Liver (tissue), 9 donors: ENCODE data around the gene PRICKLE3. TPM values are rescaled to one million over a fixed set of nuclear protein-coding genes. Genes with fewer than 3 reads are reported as not detected.

ENCODE experiments used
- DNase-seq: peaks from one replicate; pipeline ENCODE4 v3.0.0-alpha.2; 2017; ENCODE audit warnings: low spot score
- H3K27ac ChIP-seq, 2 donors: one replicate each; pipeline ENCODE4 v1.7.0; 2013; ENCODE audit warnings: inconsistent platforms in 2 of 2, low read length in 2 of 2, control low read depth in 1 of 2, low read depth in 1 of 2, mild to moderate bottlenecking in 1 of 2
- H3K27me3 ChIP-seq, 4 donors: one replicate each; pipeline versions ENCODE4 v1.6.1 to v1.7.0; 2013; ENCODE audit warnings: low read length in 3 of 4, inconsistent platforms in 1 of 4, mild to moderate bottlenecking in 1 of 4, moderate library complexity in 1 of 4; ENCODE audit not compliant: control insufficient read depth in 4 of 4, insufficient read depth in 4 of 4
- H3K36me3 ChIP-seq, 4 donors: one replicate each; pipeline versions ENCODE4 v1.6.1 to v1.7.0; 2013; ENCODE audit warnings: low read length in 3 of 4, mild to moderate bottlenecking in 3 of 4, low read depth in 1 of 4, moderate library complexity in 1 of 4; ENCODE audit not compliant: control insufficient read depth in 4 of 4, insufficient read depth in 3 of 4
- H3K4me1 ChIP-seq, 4 donors: one replicate each; pipeline versions ENCODE4 v1.6.1 to v1.7.0; 2013; ENCODE audit warnings: low read length in 3 of 4, mild to moderate bottlenecking in 3 of 4, moderate library complexity in 1 of 4; ENCODE audit not compliant: control insufficient read depth in 4 of 4, insufficient read depth in 4 of 4
- H3K4me3 ChIP-seq, 3 donors: one replicate each; pipeline versions ENCODE4 v1.6.1 to v1.7.0; 2013; ENCODE audit warnings: low read length in 3 of 3, control low read depth in 1 of 3, low read depth in 1 of 3, mild to moderate bottlenecking in 1 of 3
- H3K9ac ChIP-seq, 2 donors: one replicate each; pipeline ENCODE4 v1.7.0; 2013; ENCODE audit warnings: low read length in 2 of 2, mild to moderate bottlenecking in 2 of 2, moderate library complexity in 2 of 2, control low read depth in 1 of 2, low read depth in 1 of 2
- H3K9me3 ChIP-seq, 4 donors: one replicate each; pipeline versions ENCODE4 v1.6.1 to v1.7.0; 2013; ENCODE audit warnings: low read length in 3 of 4; ENCODE audit not compliant: control insufficient read depth in 4 of 4
- EGR1 ChIP-seq, 2 donors: IDR thresholded peaks; 2 replicates each; pipeline ENCODE4 v1.6.1; 2016 to 2018; ENCODE audit warnings: antibody characterized with exemption in 2 of 2, low read depth in 2 of 2
- FOXA1 ChIP-seq: IDR thresholded peaks from 2 replicates; pipeline ENCODE4 v1.6.1; 2016; ENCODE audit warnings: antibody characterized with exemption
- FOXA2 ChIP-seq: IDR thresholded peaks from 2 replicates; pipeline ENCODE4 v1.6.1; 2016; ENCODE audit warnings: antibody characterized with exemption
- GABPA ChIP-seq, 2 donors: IDR thresholded peaks in 1 of 2; conservative IDR thresholded peaks in 1 of 2; 2 replicates each; pipeline ENCODE4 v1.6.1; 2016; ENCODE audit warnings: antibody characterized with exemption in 2 of 2, mild to moderate bottlenecking in 1 of 2, moderate library complexity in 1 of 2
- HNF4A ChIP-seq, 2 donors: conservative IDR thresholded peaks; 2 replicates each; pipeline ENCODE4 v1.6.1; 2016; ENCODE audit warnings: antibody characterized with exemption in 2 of 2, mild to moderate bottlenecking in 2 of 2
- HNF4G ChIP-seq: IDR thresholded peaks from 2 replicates; pipeline ENCODE4 v1.6.1; 2016; ENCODE audit warnings: antibody characterized with exemption
- JUND ChIP-seq, 2 donors: IDR thresholded peaks; 2 replicates each; pipeline ENCODE4 v1.6.1; 2016; ENCODE audit warnings: antibody characterized with exemption in 2 of 2
- NR2F2 ChIP-seq: IDR thresholded peaks from 2 replicates; pipeline ENCODE4 v1.6.1; 2016; ENCODE audit warnings: antibody characterized with exemption
- RAD21 ChIP-seq, 2 donors: IDR thresholded peaks; 2 replicates each; pipeline ENCODE4 v1.6.1; 2016; ENCODE audit warnings: antibody characterized with exemption in 2 of 2, mild to moderate bottlenecking in 2 of 2
- TAF1 ChIP-seq: conservative IDR thresholded peaks from 2 replicates; pipeline ENCODE4 v1.6.1; 2016; ENCODE audit warnings: antibody characterized with exemption, mild to moderate bottlenecking
- WGBS: extraction: QIAGEN DNeasy Blood & Tissue Kit; methylation state at CpG from one replicate; pipeline ENCODE4 v1.1.7; 2013; 5-methylcytosine and 5-hydroxymethylcytosine counted together
- polyA plus RNA-seq, 2 donors: library from polyadenylated mRNA; stranded (reverse) in 1 of 2; unstranded in 1 of 2; fragments of 200-250 nt in 1 of 2; fragments of >200 nt in 1 of 2; fragmentation: Nextera tagmentation in 1 of 2; extraction: Ambion mirVana in 1 of 2; gene quantifications; one replicate each; pipeline versions ENCODE4 v1.2.1 to v1.2.3, GENCODE V29; 2013 to 2015
- total RNA-seq, 2 donors: library from RNA; depleted of rRNA; stranded (reverse); fragments of >200 nt; gene quantifications; one replicate each; pipeline ENCODE4 v1.2.3, GENCODE V29; 2014
- TF ChIP-seq, protein P1 (sequence below): IDR thresholded peaks from 2 replicates; pipeline ENCODE4 v1.6.1; 2016; ENCODE audit warnings: antibody characterized with exemption, mild to moderate bottlenecking
- TF ChIP-seq, protein P2 (sequence below): IDR thresholded peaks from 2 replicates; pipeline ENCODE4 v1.6.1; 2016; ENCODE audit warnings: antibody characterized with exemption
- TF ChIP-seq, protein P3 (sequence below): fragments of 150-350 bp; IDR thresholded peaks from 2 replicates; pipeline ENCODE4 v1.5.1; 2017; ENCODE audit warnings: improper control_type of control experiment, low read depth, low read length; ENCODE audit not compliant: missing input control
- TF ChIP-seq, protein P4 (sequence below): IDR thresholded peaks from 2 replicates; pipeline ENCODE4 v1.6.1; 2016; ENCODE audit warnings: antibody characterized with exemption
- TF ChIP-seq, protein P5 (sequence below): IDR thresholded peaks from 2 replicates; pipeline ENCODE4 v1.6.1; 2016; ENCODE audit warnings: antibody characterized with exemption
- donor health status: healthy.
- donor health status: healthy.
- donor health status: healthy.
- donor health status: healthy.
- donor health status: healthy.

Gene PRICKLE3
- total and polyA plus RNA-seq, 4 donors, result 2.1 to 6.5 (median 2.9) TPM

DNA sequence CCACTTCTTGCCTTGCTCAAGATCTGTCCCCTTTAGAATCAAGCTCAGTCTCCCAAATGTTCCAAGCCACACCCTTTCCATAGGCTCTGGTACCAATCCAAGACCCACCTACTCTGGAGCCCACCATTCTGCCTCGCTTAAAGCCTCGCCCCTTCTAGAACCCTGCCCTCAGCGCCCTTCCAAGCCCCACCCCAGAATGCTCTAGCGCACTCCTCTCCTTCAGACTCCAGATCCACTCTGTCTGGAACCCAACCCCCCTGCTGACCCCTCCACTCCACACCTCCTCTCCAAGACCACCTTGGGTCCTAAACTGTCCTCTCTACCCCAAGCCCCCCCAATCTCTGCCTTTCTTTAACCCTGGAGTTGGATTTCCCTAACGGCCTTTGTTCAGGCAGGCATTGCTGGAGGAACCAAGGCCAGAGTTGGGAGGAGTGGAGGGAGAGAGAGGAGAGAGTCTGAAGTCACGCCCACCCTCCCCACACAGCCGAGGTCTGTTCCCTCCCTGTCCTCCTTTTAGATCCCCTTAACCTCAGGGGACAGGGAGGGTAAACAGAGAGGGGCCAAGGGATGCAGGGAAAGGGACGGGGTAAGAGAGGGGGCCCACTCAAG lies 2.4 kb upstream of the PRICKLE3 start (continued):
- TF ChIP-seq, protein P1, sequence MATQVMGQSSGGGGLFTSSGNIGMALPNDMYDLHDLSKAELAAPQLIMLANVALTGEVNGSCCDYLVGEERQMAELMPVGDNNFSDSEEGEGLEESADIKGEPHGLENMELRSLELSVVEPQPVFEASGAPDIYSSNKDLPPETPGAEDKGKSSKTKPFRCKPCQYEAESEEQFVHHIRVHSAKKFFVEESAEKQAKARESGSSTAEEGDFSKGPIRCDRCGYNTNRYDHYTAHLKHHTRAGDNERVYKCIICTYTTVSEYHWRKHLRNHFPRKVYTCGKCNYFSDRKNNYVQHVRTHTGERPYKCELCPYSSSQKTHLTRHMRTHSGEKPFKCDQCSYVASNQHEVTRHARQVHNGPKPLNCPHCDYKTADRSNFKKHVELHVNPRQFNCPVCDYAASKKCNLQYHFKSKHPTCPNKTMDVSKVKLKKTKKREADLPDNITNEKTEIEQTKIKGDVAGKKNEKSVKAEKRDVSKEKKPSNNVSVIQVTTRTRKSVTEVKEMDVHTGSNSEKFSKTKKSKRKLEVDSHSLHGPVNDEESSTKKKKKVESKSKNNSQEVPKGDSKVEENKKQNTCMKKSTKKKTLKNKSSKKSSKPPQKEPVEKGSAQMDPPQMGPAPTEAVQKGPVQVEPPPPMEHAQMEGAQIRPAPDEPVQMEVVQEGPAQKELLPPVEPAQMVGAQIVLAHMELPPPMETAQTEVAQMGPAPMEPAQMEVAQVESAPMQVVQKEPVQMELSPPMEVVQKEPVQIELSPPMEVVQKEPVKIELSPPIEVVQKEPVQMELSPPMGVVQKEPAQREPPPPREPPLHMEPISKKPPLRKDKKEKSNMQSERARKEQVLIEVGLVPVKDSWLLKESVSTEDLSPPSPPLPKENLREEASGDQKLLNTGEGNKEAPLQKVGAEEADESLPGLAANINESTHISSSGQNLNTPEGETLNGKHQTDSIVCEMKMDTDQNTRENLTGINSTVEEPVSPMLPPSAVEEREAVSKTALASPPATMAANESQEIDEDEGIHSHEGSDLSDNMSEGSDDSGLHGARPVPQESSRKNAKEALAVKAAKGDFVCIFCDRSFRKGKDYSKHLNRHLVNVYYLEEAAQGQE, result no peak
- TF ChIP-seq HNF4G, result no peak

DNA sequence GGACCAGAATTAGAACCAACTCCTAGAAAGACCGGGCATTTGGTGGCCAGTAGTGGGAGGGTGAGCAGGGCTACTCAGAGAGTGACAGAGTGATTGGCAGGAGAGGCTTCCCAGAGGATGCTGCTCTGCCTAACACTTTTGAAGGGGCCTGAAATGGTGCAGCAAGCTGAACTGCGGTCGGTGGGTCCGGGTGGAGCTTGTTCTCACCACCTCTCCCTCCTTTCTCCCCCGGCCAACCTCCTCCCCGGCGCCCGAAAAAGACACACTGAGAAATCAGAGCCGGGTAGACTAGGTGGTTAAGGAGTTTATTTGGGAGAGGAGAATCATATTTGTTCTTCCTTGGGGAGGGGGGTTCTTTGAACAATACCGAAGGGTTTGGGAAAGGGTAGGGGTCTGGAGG lies 1.4 kb upstream of the PRICKLE3 start:
- Histone ChIP-seq H3K4me3 (no peak overlapping the region), H3K36me3 (no peaks in the 10 kb centered on the region), H3K9me3 (no peaks in the 10 kb centered on the region), H3K27ac (no peak overlapping the region), H3K9ac (no peak overlapping the region), H3K27me3 (no peaks in the 10 kb centered on the region), H3K4me1 (peaks cover 2 to 10% (median 6%) of the 10 kb centered on the region in 4 donors)
- no peak for DNase-seq
- TF ChIP-seq, protein P2, sequence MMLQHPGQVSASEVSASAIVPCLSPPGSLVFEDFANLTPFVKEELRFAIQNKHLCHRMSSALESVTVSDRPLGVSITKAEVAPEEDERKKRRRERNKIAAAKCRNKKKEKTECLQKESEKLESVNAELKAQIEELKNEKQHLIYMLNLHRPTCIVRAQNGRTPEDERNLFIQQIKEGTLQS, result no peak
- TF ChIP-seq, protein P3, sequence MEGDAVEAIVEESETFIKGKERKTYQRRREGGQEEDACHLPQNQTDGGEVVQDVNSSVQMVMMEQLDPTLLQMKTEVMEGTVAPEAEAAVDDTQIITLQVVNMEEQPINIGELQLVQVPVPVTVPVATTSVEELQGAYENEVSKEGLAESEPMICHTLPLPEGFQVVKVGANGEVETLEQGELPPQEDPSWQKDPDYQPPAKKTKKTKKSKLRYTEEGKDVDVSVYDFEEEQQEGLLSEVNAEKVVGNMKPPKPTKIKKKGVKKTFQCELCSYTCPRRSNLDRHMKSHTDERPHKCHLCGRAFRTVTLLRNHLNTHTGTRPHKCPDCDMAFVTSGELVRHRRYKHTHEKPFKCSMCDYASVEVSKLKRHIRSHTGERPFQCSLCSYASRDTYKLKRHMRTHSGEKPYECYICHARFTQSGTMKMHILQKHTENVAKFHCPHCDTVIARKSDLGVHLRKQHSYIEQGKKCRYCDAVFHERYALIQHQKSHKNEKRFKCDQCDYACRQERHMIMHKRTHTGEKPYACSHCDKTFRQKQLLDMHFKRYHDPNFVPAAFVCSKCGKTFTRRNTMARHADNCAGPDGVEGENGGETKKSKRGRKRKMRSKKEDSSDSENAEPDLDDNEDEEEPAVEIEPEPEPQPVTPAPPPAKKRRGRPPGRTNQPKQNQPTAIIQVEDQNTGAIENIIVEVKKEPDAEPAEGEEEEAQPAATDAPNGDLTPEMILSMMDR, result no peak
- no peak for TF ChIP-seq FOXA1
- no peak for TF ChIP-seq RAD21 (IDR thresholded peaks at IDR 0.05)
- no peak for TF ChIP-seq NR2F2
- TF ChIP-seq, protein P4, sequence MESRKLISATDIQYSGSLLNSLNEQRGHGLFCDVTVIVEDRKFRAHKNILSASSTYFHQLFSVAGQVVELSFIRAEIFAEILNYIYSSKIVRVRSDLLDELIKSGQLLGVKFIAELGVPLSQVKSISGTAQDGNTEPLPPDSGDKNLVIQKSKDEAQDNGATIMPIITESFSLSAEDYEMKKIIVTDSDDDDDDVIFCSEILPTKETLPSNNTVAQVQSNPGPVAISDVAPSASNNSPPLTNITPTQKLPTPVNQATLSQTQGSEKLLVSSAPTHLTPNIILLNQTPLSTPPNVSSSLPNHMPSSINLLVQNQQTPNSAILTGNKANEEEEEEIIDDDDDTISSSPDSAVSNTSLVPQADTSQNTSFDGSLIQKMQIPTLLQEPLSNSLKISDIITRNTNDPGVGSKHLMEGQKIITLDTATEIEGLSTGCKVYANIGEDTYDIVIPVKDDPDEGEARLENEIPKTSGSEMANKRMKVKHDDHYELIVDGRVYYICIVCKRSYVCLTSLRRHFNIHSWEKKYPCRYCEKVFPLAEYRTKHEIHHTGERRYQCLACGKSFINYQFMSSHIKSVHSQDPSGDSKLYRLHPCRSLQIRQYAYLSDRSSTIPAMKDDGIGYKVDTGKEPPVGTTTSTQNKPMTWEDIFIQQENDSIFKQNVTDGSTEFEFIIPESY, result no peak
- TF ChIP-seq HNF4A (conservative IDR thresholded peaks at IDR 0.05), result no peak
- no peak for TF ChIP-seq FOXA2
- no peak for TF ChIP-seq TAF1
- no peak for TF ChIP-seq EGR1 (IDR thresholded peaks at IDR 0.05; ENCODE audit: low read depth in 2 of 2)
- TF ChIP-seq GABPA (IDR thresholded peaks at IDR 0.05 in 1 of 2, conservative IDR thresholded peaks at IDR 0.05 in 1 of 2), result no peak
- no peak for TF ChIP-seq JUND (IDR thresholded peaks at IDR 0.05)
- TF ChIP-seq, protein P5, sequence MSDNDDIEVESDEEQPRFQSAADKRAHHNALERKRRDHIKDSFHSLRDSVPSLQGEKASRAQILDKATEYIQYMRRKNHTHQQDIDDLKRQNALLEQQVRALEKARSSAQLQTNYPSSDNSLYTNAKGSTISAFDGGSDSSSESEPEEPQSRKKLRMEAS, result no peak
- WGBS, result 77% methylated on average over 10 of the region's 10 CpGs
